ENCODE results near the gene ERI3.

DNA sequence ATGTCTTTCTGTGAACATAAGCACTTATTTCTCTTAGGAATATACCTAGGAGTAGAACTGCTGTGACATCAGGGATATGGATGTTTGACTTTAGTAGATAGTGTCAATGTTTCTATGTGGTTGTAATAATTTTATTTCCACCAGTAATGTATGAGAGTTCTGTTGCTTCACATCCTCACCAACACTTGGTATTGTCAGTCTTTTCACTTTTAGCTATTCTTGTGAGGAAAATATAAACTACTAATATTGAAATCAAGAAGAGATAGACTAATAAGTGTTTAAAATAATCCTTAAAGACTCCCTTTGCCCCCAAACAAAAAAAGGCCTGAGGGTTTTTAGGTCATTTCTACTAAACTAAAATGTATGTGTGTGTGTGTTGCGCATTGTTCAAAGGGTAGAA, 144.5 kb downstream of the ERI3 start:
- no peak for TF ChIP-seq POLR2A (IDR thresholded peaks at IDR 0.05; ENCODE audit: low read length)
- TF ChIP-seq GATA1 (IDR thresholded peaks at IDR 0.05; ENCODE audit: low read depth, low read length): no peak
